Right renal cortex interstitium (tissue), 3 donors: ENCODE data around the gene SLC38A2. TPM values are rescaled to one million over a fixed set of nuclear protein-coding genes. Genes with fewer than 3 reads are reported as not detected.

Source experiments
- DNase-seq, 3 donors: peaks; one replicate each; pipeline ENCODE4 v3.0.0-alpha.2; 2013; ENCODE audit warnings: low read depth in 3 of 3, low spot score in 2 of 3
- polyA plus RNA-seq, 3 donors: library from polyadenylated mRNA; unstranded; fragments of 120-200 nt; gene quantifications; one replicate each; pipeline ENCODE4 v1.2.1, GENCODE V29; 2013; ENCODE audit not compliant: insufficient read length in 3 of 3

Gene SLC38A2
- polyA plus RNA-seq, 3 donors: 191 to 226 (median 214) TPM

- DNase-seq: no peak
These were observed 6.0 kb upstream of the SLC38A2 start for GRCh38 chr12:46378530-46378929.

DNA sequence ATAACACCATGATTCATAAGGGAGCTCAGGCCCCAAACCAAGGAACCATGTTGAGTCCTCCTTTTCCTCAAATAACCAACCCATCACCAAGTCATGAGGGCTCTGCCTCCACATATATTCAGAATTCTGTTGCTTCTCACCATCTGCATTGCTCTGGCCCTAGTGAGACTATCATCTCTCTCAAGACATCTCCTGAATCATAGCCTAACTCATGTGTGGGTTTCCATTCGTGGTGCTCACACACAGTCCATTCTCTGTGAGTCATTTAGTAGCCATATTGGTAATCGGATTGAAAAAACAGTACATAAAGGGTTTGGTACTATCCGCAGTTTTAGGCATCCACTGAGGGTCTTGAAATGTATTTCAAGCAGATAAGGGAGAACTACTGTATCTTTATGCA lies 5.1 kb upstream of the SLC38A2 start:
- no peak for DNase-seq

DNA sequence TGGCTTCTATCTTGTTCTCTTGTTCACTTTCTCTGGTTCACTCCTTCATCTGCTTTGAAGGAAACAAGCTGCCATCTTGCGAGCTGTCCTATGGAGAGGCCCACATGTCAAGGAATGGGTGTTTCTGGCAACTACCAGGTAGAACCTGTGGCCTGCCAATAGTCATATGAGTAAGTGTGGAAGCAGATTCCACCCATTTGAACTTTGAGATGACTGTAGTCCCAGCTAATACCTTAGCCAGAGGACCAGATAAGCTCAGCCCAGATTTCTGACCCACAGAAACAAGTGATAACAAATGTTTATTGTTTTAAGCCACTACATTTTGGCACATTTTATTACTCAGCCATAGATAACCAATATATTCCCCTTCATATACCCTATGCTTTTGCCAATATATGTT lies 4.0 kb upstream of the SLC38A2 start:
- no peak for DNase-seq

- DNase-seq: no peak
These were observed 2.1 kb upstream of the SLC38A2 start for GRCh38 chr12:46374711-46375110.

- no peak for DNase-seq
These were observed 1.7 kb upstream of the SLC38A2 start for GRCh38 chr12:46374310-46374709.

GRCh38 chr12:46373301-46374296 lies 1.0 kb upstream of the SLC38A2 start:
- DNase-seq: peak in 1 of 3 donors; percentile 62

GRCh38 chr12:46371718-46372543 lies 642 bp downstream of the SLC38A2 start:
- peak in 1 of 3 donors; percentile 42 for DNase-seq

DNA sequence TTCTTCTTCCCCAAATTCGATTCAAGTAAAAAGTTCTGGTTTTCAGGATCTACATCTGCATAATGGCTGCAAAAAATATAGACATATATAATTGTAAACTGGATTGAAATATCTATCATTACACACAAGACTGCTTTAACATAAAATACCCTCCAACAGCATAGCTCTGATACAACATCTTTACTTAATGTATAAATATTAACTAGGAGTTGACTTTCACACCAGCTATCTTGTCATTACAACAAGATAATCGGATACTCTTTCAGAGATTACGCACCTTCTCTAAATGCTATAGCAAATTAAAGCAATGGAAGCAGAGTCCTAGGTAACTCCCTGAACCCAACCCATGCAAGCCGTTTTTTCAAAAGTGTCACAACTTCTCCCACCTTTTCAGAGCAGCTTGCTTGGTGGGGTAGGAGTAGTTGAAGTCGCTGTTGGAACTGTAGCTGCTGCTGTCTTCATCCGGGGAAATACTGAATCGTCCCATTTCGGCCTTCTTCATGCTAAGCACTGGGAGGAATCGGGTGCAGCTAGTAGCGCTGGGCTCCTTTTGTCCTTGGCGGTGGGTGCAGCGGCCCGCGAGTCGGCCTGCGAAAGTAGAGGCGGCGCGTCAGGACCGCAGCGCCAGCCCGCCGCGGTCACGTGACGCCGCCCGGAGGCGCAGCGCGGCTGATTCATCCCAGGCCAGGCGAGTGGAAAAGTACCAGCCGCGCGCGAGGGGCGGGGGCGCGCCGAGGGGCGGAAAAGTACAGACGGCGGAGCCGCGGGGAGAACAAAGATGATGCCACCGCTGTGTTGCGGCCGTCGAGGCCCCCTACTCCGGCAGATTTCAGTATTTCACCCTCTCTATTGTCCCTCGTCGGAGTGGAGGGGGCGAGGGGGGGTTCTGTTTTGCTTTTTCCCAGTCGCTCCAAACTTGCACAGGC lies 1.5 kb downstream of the SLC38A2 start:
- DNase-seq: peak in 2 of 3 donors; percentile 75 to 82

DNA sequence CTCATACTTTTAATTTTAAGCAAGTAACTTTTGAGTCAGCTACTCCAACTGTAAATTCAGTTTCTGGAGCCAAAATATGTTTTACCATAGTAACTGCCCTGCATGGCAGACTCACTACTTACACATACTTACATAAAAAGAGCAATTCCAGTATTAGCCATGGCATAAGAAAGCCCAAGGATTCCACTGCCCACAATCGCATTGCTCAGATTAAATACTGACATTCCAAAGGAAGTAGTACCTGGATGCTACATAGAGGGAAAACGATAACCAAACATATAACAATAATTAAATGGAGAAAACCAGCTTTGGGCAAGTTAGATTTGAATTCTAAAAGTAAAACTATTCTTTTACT lies 2.2 kb downstream of the SLC38A2 start:
- no peak for DNase-seq

DNA sequence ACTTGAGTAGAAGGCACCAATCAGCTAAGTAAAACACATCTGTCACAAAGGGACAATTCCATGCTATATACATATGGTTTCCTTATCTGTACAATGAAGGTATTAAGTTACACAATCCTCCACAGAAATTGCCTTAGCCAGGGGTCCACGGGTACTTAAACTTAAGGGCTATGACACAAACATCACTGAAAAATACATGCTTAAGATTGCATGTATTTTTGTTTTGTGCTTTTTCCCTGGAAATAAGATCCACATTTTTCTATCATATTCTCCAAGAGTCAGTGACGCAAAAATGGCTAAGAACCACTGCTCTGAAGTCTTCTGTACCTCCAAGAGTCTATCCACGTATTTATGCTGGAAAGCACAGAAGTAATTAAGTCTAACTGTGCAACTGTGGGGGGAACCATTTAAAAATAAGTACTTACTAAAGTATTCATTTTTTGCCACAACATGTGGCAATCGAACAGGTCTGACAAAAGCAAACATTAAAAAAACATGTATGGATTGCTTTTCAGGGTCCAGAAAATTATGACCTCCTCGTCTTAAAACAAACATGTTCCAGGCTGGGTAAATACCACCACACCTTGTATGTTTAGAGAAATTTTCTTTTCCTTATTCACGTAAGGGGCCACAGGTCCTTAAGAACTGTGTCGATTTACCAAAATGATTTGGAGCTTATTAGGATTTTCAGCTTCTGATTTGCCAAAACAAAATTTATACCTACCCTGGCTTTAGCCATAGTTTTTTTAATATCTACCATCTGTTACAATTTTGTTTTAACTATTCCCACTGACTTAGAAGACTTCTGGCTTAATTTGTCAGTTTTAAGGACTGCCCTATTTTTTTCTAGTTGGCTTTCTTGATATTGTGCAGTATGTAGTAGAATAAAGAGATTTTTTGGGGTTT lies 2.8 kb downstream of the SLC38A2 start:
- no peak for DNase-seq

DNA sequence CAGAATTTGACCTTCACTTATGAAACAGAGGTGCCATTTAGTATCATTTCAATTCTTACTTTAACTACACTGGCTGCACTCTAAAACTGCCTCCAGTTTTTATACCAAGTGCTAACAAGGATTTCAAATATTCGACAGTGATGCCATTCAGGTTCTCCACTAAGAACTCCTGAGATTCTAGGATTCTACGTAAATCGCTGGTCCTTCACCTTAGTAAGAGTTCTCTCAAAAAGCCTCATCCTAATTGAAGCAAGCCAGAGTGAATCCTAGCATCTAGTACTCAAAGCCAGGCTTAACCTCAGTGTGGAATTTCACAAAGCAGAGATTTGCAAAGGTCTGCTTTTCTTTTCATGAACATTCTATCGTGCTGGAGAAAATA lies 3.5 kb downstream of the SLC38A2 start:
- no peak for DNase-seq

GRCh38 chr12:46368684-46369083 lies 3.9 kb downstream of the SLC38A2 start:
- DNase-seq: no peak

DNA sequence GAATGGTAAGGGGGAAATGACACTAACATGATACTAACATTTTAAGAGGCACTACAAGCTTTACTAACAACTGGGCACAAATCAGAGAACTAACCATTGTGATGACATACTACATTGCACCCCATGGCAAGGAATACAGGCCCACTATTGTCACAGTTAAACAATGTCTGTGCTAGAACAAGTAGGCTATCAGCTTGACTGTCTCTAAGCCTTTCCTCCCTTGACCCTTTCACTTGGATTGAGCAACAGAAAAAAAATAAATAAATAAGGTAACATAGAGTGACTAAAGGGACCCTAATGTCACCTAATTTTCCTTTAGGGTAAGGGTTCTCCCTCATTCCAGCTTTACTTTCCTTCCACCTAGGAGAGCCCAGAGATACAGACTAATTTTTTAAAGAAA lies 4.4 kb downstream of the SLC38A2 start:
- no peak for DNase-seq

- no peak for DNase-seq
These were observed 5.1 kb downstream of the SLC38A2 start for GRCh38 chr12:46367351-46368029.

DNA sequence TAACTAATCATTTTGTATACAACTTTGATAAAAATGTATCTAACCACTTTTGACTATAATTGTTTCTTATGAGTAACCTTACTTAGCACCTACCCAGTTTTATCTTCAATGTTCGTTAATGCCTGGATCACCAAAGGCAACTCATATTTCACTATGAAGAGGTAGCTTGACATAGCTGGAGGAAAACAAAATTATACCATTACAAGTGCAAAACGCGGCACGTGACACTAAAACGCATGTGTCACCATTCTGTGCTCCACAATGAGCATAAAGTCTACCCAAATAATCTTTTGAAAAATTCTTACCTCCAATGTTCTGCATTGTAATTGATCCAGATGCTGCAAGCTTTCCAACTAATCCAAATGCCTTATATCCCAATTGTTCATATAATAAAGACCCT lies 5.8 kb downstream of the SLC38A2 start:
- DNase-seq: no peak

DNA sequence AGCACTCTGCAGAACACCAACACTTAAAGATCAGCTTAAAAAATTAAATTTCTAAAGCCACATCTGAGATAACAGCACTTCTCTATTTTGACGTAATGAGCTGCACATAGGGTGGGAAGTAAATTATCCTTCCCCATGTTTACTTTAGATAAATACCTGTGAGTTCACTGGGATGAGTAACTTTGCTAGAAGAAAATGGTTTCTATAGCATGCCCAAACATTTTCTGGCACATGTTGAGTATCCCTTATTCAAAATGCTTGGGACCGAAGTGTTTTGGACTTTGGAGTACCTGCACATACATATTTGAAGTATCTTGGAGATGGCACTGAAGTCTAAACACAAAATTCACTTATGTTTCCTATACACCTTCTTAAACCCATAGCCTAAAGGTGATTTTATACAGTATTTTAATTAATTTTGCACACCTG lies 6.6 kb downstream of the SLC38A2 start:
- no peak for DNase-seq

- DNase-seq: no peak
These were observed 7.6 kb downstream of the SLC38A2 start for GRCh38 chr12:46364777-46365580.

DNA sequence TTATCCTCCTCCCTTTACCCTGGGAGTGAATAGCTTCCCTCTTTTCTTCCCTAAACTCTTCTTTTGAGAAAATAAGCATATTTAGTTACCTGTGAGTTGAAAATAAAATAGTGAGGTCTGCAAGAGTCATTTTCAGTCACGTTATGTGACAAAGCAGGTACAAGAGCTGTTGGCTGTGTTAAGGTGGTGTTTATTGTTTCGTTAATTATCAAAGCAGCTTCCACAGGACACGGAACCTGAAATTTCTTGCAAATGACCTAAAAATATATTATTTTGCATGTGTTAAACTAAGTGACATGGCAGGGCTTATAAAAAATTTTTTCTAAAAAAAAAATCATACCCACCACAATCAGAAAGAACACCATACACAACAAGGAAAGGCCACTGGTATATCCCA lies 8.3 kb downstream of the SLC38A2 start:
- no peak for DNase-seq
